ENCODE results near the gene ATAD1. TPM values are rescaled to one million over a fixed set of nuclear protein-coding genes. Genes with fewer than 3 reads are reported as not detected.

The ATAD1 gene
- total RNA-seq, 1 donor from 2014 or later, result 45.9 TPM

DNA sequence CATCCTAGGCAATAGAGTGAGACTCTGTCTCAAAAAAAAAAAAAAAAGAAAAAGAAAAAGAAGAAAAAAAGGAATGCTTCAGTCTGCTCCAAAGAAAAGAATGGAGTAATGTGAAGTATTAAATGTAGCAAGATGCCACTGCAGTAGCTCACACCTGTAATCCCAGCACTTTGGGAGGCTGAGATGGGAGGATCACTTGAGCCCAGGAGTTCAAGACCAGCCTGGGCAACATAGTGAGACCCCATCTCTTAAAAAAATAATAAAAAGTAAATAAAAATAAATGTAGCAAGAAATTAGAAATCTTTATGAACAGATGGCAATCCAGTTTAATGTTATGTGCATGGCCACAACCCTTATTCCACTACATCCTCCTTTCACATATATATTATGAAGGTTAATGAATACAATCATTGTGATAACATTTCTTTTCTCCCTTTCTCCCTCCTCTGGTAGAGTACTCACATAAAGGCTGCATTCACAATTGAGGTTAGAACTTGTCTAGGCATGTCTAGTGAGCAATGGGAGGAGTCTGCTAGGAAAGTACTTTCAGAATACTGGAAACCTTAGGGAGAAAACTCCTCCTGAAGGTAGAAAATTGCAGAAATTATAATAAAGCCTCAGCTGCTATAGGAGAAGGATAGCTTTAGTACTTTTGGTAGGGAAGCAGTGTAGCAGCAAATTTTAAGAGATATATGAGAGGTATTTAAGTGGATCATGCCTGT, 24.9 kb upstream of the ATAD1 start:
- Histone ChIP-seq H3K27ac (no peak overlapping the region), H3K4me1 (no peaks in the 10 kb centered on the region), H3K4me3 (no peak overlapping the region), H3K27me3 (no peaks in the 10 kb centered on the region), H3K36me3 (no peaks in the 10 kb centered on the region), H3K9me3 (no peaks in the 10 kb centered on the region)
- TF ChIP-seq, protein P1, sequence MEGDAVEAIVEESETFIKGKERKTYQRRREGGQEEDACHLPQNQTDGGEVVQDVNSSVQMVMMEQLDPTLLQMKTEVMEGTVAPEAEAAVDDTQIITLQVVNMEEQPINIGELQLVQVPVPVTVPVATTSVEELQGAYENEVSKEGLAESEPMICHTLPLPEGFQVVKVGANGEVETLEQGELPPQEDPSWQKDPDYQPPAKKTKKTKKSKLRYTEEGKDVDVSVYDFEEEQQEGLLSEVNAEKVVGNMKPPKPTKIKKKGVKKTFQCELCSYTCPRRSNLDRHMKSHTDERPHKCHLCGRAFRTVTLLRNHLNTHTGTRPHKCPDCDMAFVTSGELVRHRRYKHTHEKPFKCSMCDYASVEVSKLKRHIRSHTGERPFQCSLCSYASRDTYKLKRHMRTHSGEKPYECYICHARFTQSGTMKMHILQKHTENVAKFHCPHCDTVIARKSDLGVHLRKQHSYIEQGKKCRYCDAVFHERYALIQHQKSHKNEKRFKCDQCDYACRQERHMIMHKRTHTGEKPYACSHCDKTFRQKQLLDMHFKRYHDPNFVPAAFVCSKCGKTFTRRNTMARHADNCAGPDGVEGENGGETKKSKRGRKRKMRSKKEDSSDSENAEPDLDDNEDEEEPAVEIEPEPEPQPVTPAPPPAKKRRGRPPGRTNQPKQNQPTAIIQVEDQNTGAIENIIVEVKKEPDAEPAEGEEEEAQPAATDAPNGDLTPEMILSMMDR (IDR thresholded peaks at IDR 0.05), result no peak
- ATAC-seq, result peak; percentile 47
- no peak for DNase-seq
- intact Hi-C loops (cut with DNase I), result no loop called here

DNA sequence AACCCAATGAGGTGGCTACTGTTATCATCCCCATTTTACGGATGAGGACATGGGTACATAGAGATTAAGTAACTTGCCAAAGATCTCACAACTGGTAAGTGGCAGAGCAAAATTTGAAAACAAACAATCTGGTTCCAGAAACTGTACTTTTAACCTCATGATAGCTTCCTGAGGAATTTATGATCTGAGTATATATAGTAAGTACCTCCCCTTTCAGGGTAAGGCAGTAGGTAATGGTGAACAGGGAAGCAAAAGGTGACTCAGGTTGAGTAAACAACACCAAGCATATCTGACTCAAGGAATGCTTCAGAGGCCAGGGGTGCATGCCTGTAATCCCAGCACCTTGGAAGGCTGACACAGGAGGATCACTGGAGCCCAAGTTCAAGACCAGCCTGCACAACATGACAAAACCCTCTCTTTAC, 24.2 kb upstream of the ATAD1 start:
- no peak for DNase-seq
- TF ChIP-seq, protein P1 (IDR thresholded peaks at IDR 0.05), result no peak
- H3K4me1 ChIP-seq, result no peaks in the 10 kb centered on the region
- intact Hi-C loops (cut with DNase I), result no loop called here
- H3K27ac ChIP-seq, result no peak overlapping the region
- no peaks in the 10 kb centered on the region for H3K27me3 ChIP-seq
- peak; percentile 92 for ATAC-seq
- no peak overlapping the region for H3K4me3 ChIP-seq
- no peaks in the 10 kb centered on the region for H3K9me3 ChIP-seq
- H3K36me3 ChIP-seq, result no peaks in the 10 kb centered on the region

DNA sequence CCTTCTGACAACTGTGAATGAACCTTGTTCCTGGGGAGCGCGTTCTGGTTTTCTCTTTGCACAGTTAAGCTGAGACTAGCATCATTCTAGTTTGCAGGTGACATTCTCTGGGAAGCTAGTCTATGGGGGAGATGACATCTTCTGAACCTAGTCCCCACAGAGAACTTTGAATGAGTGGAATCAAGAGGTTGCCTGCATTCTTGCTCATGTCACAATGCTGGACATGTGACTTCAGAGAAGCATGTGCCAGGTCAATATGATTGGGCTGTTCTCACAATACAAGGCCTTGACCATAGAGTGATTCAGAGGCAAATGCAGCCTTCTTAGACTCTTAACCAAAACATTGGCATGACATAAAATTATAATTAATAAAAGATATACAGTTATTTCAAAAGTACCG, 23.2 kb upstream of the ATAD1 start:
- Histone ChIP-seq H3K9me3 (no peaks in the 10 kb centered on the region), H3K4me3 (no peak overlapping the region), H3K27ac (no peak overlapping the region), H3K36me3 (no peaks in the 10 kb centered on the region), H3K27me3 (no peaks in the 10 kb centered on the region), H3K4me1 (no peaks in the 10 kb centered on the region)
- TF ChIP-seq, protein P1 (IDR thresholded peaks at IDR 0.05), result no peak
- ATAC-seq (peak; percentile 29), DNase-seq (no peak)
- intact Hi-C loops (cut with DNase I), result no loop called here

DNA sequence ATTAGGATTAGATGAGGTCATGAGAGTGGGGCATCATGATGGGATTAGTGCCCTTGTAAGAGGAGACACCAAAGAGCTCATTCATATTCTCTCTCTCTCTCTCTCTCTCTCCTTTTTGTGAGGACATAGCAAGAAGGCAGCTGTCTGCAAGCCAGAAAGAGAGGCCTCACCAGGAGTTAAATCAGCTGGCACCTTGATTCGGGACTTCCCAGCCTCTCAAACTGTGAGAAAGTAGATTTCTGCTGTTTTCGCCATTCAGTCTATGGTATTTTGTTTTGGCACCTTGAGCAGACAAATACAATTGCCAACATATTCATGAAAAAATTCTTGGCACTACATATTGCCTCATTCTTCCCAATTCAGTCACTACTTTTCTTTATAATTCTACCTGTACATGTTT, 20.6 kb upstream of the ATAD1 start:
- Histone ChIP-seq H3K27ac (no peak overlapping the region), H3K36me3 (no peaks in the 10 kb centered on the region), H3K27me3 (no peaks in the 10 kb centered on the region), H3K9me3 (no peaks in the 10 kb centered on the region), H3K4me3 (no peak overlapping the region), H3K4me1 (no peaks in the 10 kb centered on the region)
- intact Hi-C loops (cut with DNase I), result no loop called here
- ATAC-seq (no peak), DNase-seq (no peak)
- TF ChIP-seq, protein P1 (IDR thresholded peaks at IDR 0.05), result no peak

DNA sequence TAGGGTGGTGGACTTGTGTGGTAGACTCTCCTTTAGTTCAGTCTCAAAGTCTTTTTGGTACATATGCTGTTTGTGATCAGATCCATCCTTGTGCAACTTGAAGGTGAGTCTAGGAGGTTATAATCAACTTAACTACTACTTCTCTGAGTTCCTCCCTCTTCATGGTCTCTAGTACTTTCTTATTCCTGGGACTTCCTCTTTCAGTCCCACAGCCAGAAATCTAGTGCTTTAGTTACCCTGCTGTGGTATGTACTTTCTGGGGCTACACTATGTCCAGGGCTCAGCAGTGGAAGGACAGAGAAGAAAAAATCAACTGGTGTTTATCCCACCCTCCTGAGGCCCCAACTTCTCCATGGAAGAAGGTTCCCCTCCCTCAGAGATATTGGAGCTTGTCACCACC, 19.4 kb upstream of the ATAD1 start:
- intact Hi-C loops (cut with DNase I), result no loop called here
- H3K4me3 ChIP-seq, result no peak overlapping the region
- DNase-seq (no peak), ATAC-seq (peak; percentile 50)
- H3K27me3 ChIP-seq, result no peaks in the 10 kb centered on the region
- H3K36me3 ChIP-seq, result no peaks in the 10 kb centered on the region
- H3K9me3 ChIP-seq, result no peaks in the 10 kb centered on the region
- H3K4me1 ChIP-seq, result no peaks in the 10 kb centered on the region
- H3K27ac ChIP-seq, result no peak overlapping the region
- TF ChIP-seq, protein P1 (IDR thresholded peaks at IDR 0.05), result no peak

DNA sequence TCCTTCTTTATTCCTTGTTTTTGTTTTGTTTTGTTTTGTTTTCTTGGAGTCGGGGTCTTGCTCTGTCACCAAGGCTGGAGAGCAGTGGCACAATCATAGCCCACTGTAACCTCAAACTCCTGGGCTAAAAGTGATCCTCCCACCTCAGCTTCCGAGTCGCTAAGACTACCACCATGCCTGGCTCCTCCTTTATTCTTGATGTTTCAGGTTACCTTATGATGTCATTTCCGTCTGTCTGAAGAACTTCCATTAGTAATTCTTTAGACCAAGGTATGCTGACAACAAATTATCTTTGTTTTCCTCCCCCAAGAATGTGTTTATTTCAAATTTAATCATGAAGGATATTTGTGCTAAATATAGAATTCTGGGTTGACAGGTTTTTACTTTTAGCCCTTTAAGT, 18.1 kb upstream of the ATAD1 start:
- H3K9me3 ChIP-seq, result no peaks in the 10 kb centered on the region
- intact Hi-C loops (cut with DNase I), result no loop called here
- no peaks in the 10 kb centered on the region for H3K4me1 ChIP-seq
- DNase-seq, result no peak
- TF ChIP-seq, protein P1 (IDR thresholded peaks at IDR 0.05), result no peak
- no peak for ATAC-seq
- H3K4me3 ChIP-seq, result no peak overlapping the region
- H3K36me3 ChIP-seq, result no peaks in the 10 kb centered on the region
- no peaks in the 10 kb centered on the region for H3K27me3 ChIP-seq
- no peak overlapping the region for H3K27ac ChIP-seq
